GM18498 (cell line): Measurements from ENCODE around the gene ADAM23.
A peak's percentile ranks its signal among the peaks of the same experiment; 100 is the strongest.

ENCODE experiments used
- ATAC-seq: cut with Tn5 transposase; IDR thresholded peaks from one replicate; pipeline ENCODE4 v1.9.1; 2021; ENCODE audit warnings: mild to moderate bottlenecking, moderate library complexity; ENCODE audit not compliant: unreplicated experiment

The ADAM23 gene

GRCh38 chr2:206438196-206438724 is 5.1 kb upstream of the ADAM23 start:
- ATAC-seq: no peak

GRCh38 chr2:206442474-206442832 is 879 bp upstream of the ADAM23 start:
- no peak for ATAC-seq

GRCh38 chr2:206443735-206444527 is 599 bp downstream of the ADAM23 start:
- ATAC-seq: peak; percentile 62

DNA sequence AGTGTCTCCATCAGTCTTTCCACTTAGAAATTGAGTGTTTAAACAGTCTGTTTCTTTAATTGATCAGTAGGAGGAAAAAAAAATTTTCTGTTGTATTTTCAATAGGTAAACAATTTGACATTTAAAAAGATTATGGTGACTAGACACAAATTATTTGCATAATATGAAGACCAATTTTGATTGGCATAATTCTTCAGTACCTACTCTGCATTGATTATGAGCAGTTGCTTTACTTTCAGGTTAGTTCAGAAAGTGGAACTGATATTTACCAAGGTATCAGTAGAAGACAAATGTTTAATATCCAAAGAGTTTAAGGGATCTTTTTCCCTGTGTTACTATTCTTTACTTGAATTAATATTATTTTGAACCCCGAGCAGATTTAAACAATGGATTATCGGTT is 2.6 kb downstream of the ADAM23 start:
- ATAC-seq: peak; percentile 52

GRCh38 chr2:206452242-206452641 is 8.9 kb downstream of the ADAM23 start:
- no peak for ATAC-seq

- no peak for ATAC-seq
These were observed 9.4 kb downstream of the ADAM23 start for GRCh38 chr2:206452750-206453149.

GRCh38 chr2:206456078-206456754 is 12.9 kb downstream of the ADAM23 start:
- no peak for ATAC-seq

DNA sequence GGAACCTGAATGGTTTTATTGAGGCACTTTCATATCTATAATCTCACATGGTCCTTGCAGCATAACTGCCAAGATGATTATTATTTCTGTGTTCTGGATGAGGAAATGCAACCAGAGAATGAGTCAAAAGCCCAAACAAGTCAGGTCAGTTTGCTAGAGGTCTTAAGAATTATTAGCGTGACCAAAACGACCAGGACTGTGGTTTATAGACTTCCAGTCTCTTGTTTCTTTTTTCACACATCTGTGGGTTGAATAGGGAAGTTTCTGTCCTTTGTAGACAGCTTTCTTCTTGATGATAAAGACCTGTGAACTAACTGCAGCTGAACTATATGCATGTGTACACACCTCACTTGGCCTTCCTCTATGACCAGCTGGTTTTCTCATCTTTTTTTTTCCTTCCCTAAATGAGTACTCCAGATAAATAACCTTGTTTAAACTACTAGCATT is 13.9 kb downstream of the ADAM23 start:
- peak; percentile 96 for ATAC-seq

DNA sequence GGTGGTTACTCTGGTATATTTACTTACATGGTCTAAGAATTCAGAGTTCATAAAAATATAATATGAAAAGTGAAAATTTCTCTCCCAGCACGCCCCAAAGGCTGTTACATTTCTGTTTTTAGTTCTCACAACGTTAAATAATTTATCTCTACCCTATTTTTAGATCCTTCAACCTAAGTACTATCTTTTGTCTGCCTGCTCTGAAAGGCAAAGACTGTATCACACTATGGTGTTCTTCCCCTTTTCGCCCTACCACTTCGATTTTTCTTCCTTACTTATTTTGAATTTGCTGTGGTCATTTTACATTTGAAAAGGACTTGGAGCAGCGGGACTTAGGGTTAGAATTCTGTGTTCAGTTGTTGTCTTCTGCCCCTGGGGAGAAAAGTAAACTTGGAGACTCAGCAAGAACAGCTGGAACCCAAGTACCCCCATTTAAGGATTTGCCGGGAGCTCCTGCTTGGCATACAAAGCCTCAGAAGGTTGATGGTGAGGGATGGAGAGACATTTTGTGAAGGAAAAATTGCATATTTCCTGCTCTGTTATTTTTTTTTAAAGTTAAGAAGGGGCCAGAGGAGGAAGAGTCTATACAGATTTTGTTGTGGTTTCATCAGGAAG is 19.0 kb downstream of the ADAM23 start:
- ATAC-seq: no peak

DNA sequence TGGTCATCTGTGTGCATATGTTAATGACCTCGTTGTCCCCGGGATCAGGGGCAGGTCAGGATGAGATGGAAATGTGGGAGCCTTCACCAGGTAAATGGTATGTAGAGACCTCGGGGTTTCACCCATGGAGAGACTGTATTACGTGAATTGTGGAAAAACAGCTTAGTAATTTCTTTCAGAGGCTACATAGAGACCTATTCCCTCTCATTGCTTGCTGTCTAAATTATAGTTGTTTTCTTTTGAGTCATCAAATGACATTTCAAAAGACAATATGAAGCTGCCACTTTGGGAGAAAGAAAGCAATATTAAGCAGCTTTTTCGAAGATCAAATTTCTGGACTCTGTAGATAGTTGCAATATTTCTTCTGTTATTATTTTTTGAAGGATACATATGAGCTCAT is 20.4 kb downstream of the ADAM23 start:
- no peak for ATAC-seq

DNA sequence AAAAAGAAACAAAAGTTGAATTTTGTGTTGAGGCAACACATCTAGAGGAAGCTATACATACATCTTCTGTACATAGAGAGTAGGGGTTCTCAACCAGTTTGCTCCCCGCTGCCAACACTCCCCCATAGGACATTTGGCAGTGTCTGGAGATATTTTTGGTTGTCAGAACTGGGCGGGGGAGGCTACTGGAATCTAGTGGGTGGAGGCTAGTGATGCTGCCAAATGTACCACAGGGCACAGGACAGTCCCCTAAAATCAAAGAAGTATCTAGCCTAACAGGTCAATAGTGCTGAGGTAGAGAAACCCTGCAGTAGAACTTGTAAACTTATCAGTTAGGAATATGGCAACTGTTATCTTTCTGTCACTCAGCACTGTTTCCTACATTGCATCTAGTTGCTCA is 21.3 kb downstream of the ADAM23 start:
- ATAC-seq: no peak

DNA sequence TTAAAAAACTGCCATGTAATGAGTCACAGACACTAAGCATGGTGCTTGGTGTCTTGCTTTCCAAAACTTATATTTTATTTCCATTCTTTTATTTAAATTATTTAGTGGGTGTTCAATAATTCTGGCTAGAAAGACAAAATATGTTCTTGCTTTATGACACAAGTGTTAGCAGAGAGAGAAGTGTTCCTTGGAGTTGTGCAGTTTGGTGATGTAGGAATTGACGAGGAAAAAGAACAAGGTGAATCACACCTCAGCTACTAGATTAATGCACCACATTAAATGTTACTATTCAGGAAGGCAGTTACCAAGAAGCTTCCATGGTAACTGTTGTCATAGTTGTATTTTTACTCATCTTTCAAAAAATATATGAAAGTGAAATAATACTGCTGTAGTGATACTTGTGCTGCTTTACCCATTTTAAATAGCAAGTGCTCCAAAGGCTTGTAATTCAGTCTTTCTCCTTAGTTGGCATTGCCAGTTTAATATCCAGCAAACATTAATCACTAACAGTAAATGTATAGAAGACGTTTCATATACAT is 28.3 kb downstream of the ADAM23 start:
- no peak for ATAC-seq

- ATAC-seq: no peak
These were observed 28.8 kb downstream of the ADAM23 start for GRCh38 chr2:206472094-206472493.

- no peak for ATAC-seq
These were observed 30.8 kb downstream of the ADAM23 start for GRCh38 chr2:206474099-206474498.

DNA sequence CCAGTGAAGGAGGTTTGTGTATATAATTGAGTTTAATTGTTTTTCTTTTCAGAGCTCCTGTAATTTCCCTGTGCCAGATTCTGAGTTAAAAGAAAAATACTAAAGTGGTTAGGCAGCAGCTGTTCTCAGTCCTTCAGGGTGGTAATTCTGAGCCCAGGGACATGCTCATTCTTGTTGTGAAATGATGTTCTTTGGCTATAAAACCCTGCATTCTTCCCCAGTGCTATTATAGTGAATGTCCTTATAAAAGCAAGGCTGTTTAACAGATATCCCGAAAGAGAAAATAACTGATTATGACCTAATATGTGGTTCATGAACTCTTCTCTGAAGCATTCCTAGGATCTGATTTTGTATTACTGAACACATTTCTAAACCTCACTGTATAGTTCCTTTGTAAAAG is 34.0 kb downstream of the ADAM23 start:
- ATAC-seq: no peak

DNA sequence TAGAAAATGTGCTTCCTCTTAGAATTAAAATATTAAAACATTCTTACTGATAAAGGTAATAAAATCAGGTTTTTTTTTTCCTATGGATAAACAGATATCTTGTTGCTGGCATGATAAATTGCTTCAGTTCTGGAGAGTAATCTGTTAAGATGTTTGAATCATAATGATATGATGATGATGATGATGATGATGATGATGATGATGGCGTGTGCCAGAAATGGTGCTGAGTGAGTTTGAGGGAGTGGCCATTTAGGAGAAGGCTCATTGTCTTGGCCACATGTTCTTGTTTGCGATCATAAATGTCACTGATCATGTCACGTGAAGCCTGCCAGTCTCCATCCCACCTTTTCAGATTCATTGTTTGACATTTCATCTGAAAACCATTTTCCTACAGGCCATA is 35.0 kb downstream of the ADAM23 start:
- no peak for ATAC-seq

GRCh38 chr2:206480161-206480560 is 36.8 kb downstream of the ADAM23 start:
- ATAC-seq: no peak

DNA sequence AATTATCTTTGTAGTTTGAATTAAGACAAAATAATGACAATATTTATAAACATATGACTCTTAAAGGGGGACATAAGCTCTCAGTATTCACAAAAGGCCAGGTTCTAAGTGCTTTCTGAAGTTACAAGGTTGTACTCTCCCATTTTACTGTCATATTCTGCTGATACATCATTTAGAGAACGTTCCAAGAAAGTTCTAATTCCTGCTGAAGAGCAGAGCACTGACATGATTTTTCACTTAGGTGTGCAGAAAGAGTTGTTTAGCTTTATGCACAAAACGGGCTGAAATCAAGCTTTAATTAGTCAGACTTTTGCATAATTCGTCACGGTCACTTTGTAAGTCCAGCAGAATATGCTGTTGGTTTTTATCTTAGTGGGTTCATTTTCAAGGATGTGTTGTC is 37.3 kb downstream of the ADAM23 start:
- ATAC-seq: no peak

DNA sequence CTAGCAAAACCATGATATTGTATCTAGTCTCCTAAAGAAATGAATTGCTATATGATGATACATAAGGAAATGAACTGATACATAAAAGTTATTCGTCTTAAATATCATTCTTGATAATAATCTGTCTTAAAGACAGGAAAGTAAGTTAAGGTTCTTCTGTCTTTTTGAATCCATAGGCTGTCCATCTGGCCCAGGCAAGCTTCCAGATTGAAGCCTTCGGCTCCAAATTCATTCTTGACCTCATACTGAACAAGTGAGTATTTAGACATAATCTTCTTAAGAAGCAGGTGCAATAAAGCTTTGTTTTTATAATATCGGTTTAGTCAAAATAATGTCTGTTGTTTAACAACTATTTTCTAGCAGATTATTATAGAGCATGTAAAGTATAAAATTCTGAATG is 37.7 kb downstream of the ADAM23 start:
- ATAC-seq: no peak

DNA sequence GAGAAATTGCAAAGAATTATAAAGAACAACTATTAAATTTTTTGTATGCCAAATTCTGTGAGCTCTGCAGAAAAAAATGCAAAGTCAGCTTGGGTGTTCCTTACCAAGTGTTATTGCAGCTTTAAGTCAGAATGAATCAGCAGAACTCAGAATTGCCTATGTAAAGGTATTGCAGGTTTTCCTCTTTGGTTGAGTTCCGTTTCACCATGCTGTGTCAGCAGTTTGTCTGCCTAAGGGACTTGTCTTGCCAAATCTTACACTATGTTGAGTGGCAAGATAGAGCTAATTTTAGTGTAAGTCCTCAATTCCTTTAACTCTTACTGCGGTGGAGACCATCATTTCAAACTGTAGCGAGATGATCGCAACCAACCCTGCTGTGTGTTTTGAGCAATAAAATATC is 38.8 kb downstream of the ADAM23 start:
- ATAC-seq: no peak

GRCh38 chr2:206482633-206483032 is 39.3 kb downstream of the ADAM23 start:
- no peak for ATAC-seq

- no peak for ATAC-seq
These were observed 44.7 kb downstream of the ADAM23 start for GRCh38 chr2:206488053-206488452.
